HG03571 (cell line): ENCODE measurements around the gene TTYH1.
"Not testable (repeated sequence)": the region's sequence is repeated elsewhere in the genome, so short reads cannot be mapped to it uniquely, and the experiment has no call there.

ENCODE experiments used
- ATAC-seq: cut with Tn5 transposase; IDR thresholded peaks from one replicate; pipeline ENCODE4 v1.9.1; 2021; ENCODE audit not compliant: unreplicated experiment

The TTYH1 gene

GRCh38 chr19:54436628-54437252 is 21.5 kb downstream of the TTYH1 start:
- no peak for ATAC-seq

GRCh38 chr19:54439174-54439851 is 24.0 kb downstream of the TTYH1 start:
- no peak for ATAC-seq

- no peak for ATAC-seq
Measured at GRCh38 chr19:54440641-54441040, 25.4 kb downstream of the TTYH1 start.

GRCh38 chr19:54444737-54445136 is 29.5 kb downstream of the TTYH1 start:
- no peak for ATAC-seq

GRCh38 chr19:54446349-54446748 is 31.1 kb downstream of the TTYH1 start:
- not testable (repeated sequence) for ATAC-seq

- ATAC-seq: no peak
Measured at GRCh38 chr19:54448040-54448773, 32.9 kb downstream of the TTYH1 start.

GRCh38 chr19:54448774-54449700 is 33.8 kb downstream of the TTYH1 start, which contains the start of gene LENG8:
Gene LENG8, plus strand, starts transcription at chr19:54449199. Its CDS starts 2,146 bp downstream, at chr19:54451345.
- ATAC-seq: peak; percentile 75

- ATAC-seq: no peak
Measured at GRCh38 chr19:54449701-54450069, 34.4 kb downstream of the TTYH1 start.

GRCh38 chr19:54451331-54451871 is 36.1 kb downstream of the TTYH1 start:
- no peak for ATAC-seq

- ATAC-seq: no peak
Measured at GRCh38 chr19:54451997-54452396, 36.7 kb downstream of the TTYH1 start.

- ATAC-seq: no peak
Measured at GRCh38 chr19:54452626-54453025, 37.4 kb downstream of the TTYH1 start.

- ATAC-seq: no peak
Measured at GRCh38 chr19:54453921-54454780, 38.9 kb downstream of the TTYH1 start.

- ATAC-seq: no peak
Measured at GRCh38 chr19:54454781-54455675, 39.8 kb downstream of the TTYH1 start.

- ATAC-seq: no peak
Measured at GRCh38 chr19:54455786-54456422, 40.6 kb downstream of the TTYH1 start.

- no peak for ATAC-seq
Measured at GRCh38 chr19:54456423-54457373, 41.4 kb downstream of the TTYH1 start.

- ATAC-seq: no peak
Measured at GRCh38 chr19:54457773-54458647, 42.7 kb downstream of the TTYH1 start.
